HepG2 (cell line): ENCODE results near the gene FHDC1. TPM values are rescaled to one million over a fixed set of nuclear protein-coding genes. Genes with fewer than 3 reads are reported as not detected.

ENCODE experiments used
- ATAC-seq: fragments of 200-7000 bp; cut with Tn5 transposase; 3 replicates; pipeline ENCODE4 v1.9.1; 2020; ENCODE audit warnings: mild to moderate bottlenecking, moderate library complexity
- BruUV-seq: library from RNA; stranded (reverse); fragments of 400-500 nt; replicated peaks from 2 replicates; lab custom pipeline; 2021; lab: Mats Ljungman, UMichigan
- CTCF ChIA-PET: fragments of 300-600 bp; formaldehyde crosslinking; extraction: SDS; loops from one replicate; lab custom pipeline; 2021; ENCODE audit warnings: low total read pairs, inconsistent platforms, low intra/inter-chr PET ratio; lab: Yijun Ruan, JAX
- POLR2A ChIA-PET: fragments of 350-600 bp; sonication (Branson Sonifier 250); formaldehyde crosslinking; loops from one replicate; lab custom pipeline; 2020; ENCODE audit warnings: antibody characterized with exemption, inconsistent platforms; lab: Yijun Ruan, JAX
- DNase-seq: peaks from one replicate; pipeline ENCODE4 v3.0.0-alpha.2; 2015; ENCODE audit warnings: low spot score
- FAIRE-seq: peaks from 3 replicates; lab custom pipeline; 2011; peaks lifted over from hg19 to GRCh38; lab: Jason Lieb, UNC
- H2AFZ ChIP-seq: one replicate; pipeline ENCODE4 v1.6.1; 2011; ENCODE audit warnings: low read length, inconsistent platforms
- H3K27ac ChIP-seq: fragments of 300-600 bp; 3 replicates; pipeline ENCODE4 v1.8.0; 2011; ENCODE audit warnings: mixed run types, mild to moderate bottlenecking, mixed read lengths, low read length, inconsistent platforms; ENCODE audit not compliant: insufficient read depth; ENCODE audit errors: extremely low read length
- H3K27me3 ChIP-seq, 2 experiments: fragments of 200-600 bp in 1 of 2; 2 replicates in 1 of 2; 3 replicates in 1 of 2; pipeline versions ENCODE4 v1.6.0 to v1.8.0; 2011; ENCODE audit warnings: low read length in 2 of 2, mild to moderate bottlenecking in 2 of 2, moderate library complexity in 2 of 2, inconsistent platforms in 1 of 2; ENCODE audit not compliant: insufficient read depth in 2 of 2, control insufficient read depth in 1 of 2
- H3K36me3 ChIP-seq, 2 experiments: fragments of 200-600 bp in 1 of 2; replicated peaks in 1 of 2; 2 replicates in 1 of 2; 3 replicates in 1 of 2; pipeline versions ENCODE4 v1.5.1 to v1.8.0; 2011; ENCODE audit warnings: low read length in 2 of 2, inconsistent platforms in 1 of 2; ENCODE audit not compliant: insufficient read depth in 2 of 2, control insufficient read depth in 1 of 2
- H3K4me1 ChIP-seq: 2 replicates; pipeline ENCODE4 v1.5.1; 2012; ENCODE audit warnings: low read length, inconsistent platforms; ENCODE audit not compliant: insufficient read depth
- H3K4me2 ChIP-seq: 2 replicates; pipeline ENCODE4 v1.6.0; 2011; ENCODE audit warnings: low read depth, low read length, inconsistent platforms
- H3K4me3 ChIP-seq, 3 experiments: fragments of 200-600 bp in 1 of 3; sonication (generic), shearing (Covaris generic) in 1 of 3; replicated peaks in 1 of 3; 2 replicates each; pipeline ENCODE4 v1.5.1; 2011 to 2016; ENCODE audit warnings: low read length in 3 of 3, inconsistent platforms in 2 of 3, low read depth in 2 of 3, mild to moderate bottlenecking in 2 of 3, control low read depth in 1 of 3, mixed read lengths in 1 of 3; ENCODE audit not compliant: insufficient read depth in 1 of 3
- H3K79me2 ChIP-seq: one replicate; pipeline ENCODE4 v1.6.1; 2011; ENCODE audit warnings: low read length, inconsistent platforms; ENCODE audit not compliant: insufficient read depth
- H3K9ac ChIP-seq: 2 replicates; pipeline ENCODE4 v1.6.0; 2011; ENCODE audit warnings: mild to moderate bottlenecking, low read depth, low read length, inconsistent platforms; ENCODE audit not compliant: insufficient read depth
- H3K9me3 ChIP-seq: 2 replicates; pipeline ENCODE4 v1.5.1; 2012; ENCODE audit warnings: mild to moderate bottlenecking, low read length
- H4K20me1 ChIP-seq: 2 replicates; pipeline ENCODE4 v1.6.0; 2011; ENCODE audit warnings: inconsistent platforms, mild to moderate bottlenecking, low read length, moderate library complexity; ENCODE audit not compliant: insufficient read depth
- ATF7 ChIP-seq, 2 experiments: fragments of 450-650 bp in 1 of 2; sonication (generic) in 1 of 2; formaldehyde crosslinking in 1 of 2; IDR thresholded peaks; 2 replicates each; pipeline versions ENCODE4 v1.4.0 to v1.6.1; 2016 to 2020; ENCODE audit warnings: antibody characterized with exemption in 1 of 2, mild to moderate bottlenecking in 1 of 2, missing genetic modification reagents in 1 of 2
- BHLHE40 ChIP-seq: IDR thresholded peaks from 2 replicates; pipeline ENCODE4 v1.6.1; 2011; ENCODE audit warnings: low read length, improper control_type of control experiment
- CREB1 ChIP-seq, 2 experiments: fragments of 450-650 bp in 1 of 2; IDR thresholded peaks; 2 replicates each; pipeline ENCODE4 v1.6.1; 2016 to 2017; ENCODE audit warnings: control low read depth in 1 of 2, mild to moderate bottlenecking in 1 of 2, missing compliant biosample characterization in 1 of 2, missing genetic modification characterization in 1 of 2
- IKZF4 ChIP-seq: sonication (generic); formaldehyde crosslinking; IDR thresholded peaks from 2 replicates; pipeline ENCODE4 v1.5.1; 2020; ENCODE audit warnings: borderline replicate concordance, mild to moderate bottlenecking, low read depth, missing genetic modification reagents; ENCODE audit errors: not compliant biosample characterization
- MLXIP ChIP-seq: sonication (generic); formaldehyde crosslinking; IDR thresholded peaks from 2 replicates; pipeline ENCODE4 v1.9.0; 2021; ENCODE audit warnings: missing genetic modification reagents, borderline replicate concordance
- MXI1 ChIP-seq: IDR thresholded peaks from 3 replicates; pipeline ENCODE4 v1.6.1; 2012; ENCODE audit warnings: low read depth, low read length, inconsistent platforms, borderline replicate concordance
- NCOA2 ChIP-seq: sonication (generic); formaldehyde crosslinking; IDR thresholded peaks from 2 replicates; pipeline ENCODE4 v1.8.0; 2022; ENCODE audit warnings: inconsistent platforms
- SOX13 ChIP-seq, 3 experiments: fragments of 450-650 bp in 1 of 3; sonication (generic) in 1 of 3; formaldehyde crosslinking in 1 of 3; IDR thresholded peaks in 2 of 3; conservative IDR thresholded peaks in 1 of 3; 2 replicates each; pipeline versions ENCODE4 v1.5.0 to v1.6.1; 2016 to 2020; ENCODE audit warnings: antibody characterized with exemption in 1 of 3, mild to moderate bottlenecking in 1 of 3, missing compliant biosample characterization in 1 of 3, missing genetic modification reagents in 1 of 3, moderate library complexity in 1 of 3
- TMF1 ChIP-seq: sonication (generic); formaldehyde crosslinking; IDR thresholded peaks from 2 replicates; pipeline ENCODE4 v1.8.1; 2022; ENCODE audit warnings: low read depth, missing genetic modification reagents
- ZNF44 ChIP-seq: sonication (generic); formaldehyde crosslinking; IDR thresholded peaks from 2 replicates; pipeline ENCODE4 v1.5.1; 2020; ENCODE audit warnings: mild to moderate bottlenecking, missing genetic modification reagents
- ZNF543 ChIP-seq: sonication (generic); formaldehyde crosslinking; IDR thresholded peaks from 2 replicates; pipeline ENCODE4 v1.4.0; 2020; ENCODE audit warnings: mild to moderate bottlenecking, missing genetic modification reagents
- ZNF703 ChIP-seq: sonication (generic); formaldehyde crosslinking; IDR thresholded peaks from 2 replicates; pipeline ENCODE4 v1.5.1; 2020; ENCODE audit warnings: missing genetic modification reagents, mild to moderate bottlenecking, moderate library complexity, borderline replicate concordance
- WGBS: methylation state at CpG from one replicate; pipeline ENCODE4 v1.1.6; 2017; ENCODE audit warnings: low lambda C conversion rate; 5-methylcytosine and 5-hydroxymethylcytosine counted together
- in situ Hi-C: cut with HindIII; loops from 2 replicates; pipeline ENCODE4 v1.10.0; 2017; ENCODE audit warnings: low pct_unique_long_range_greater_than_20kb; ENCODE audit not compliant: extremely low pct_ligation_motif_present
- intact Hi-C: fragments of 100-400 bp; cut with micrococcal nuclease; formaldehyde crosslinking; loops from one replicate; pipeline ENCODE4 v1.10.0; 2022; ENCODE audit not compliant: unreplicated experiment
- polyA plus RNA-seq, 8 experiments: library from polyadenylated mRNA; depleted of rRNA in 3 of 8; stranded (reverse) in 7 of 8; unstranded in 1 of 8; fragments of >200 nt; fragmentation: Illumina TruSeq in 4 of 8; extraction: Trizol in 4 of 8; gene quantifications; 2 replicates each; pipeline versions ENCODE4 v1.2.1 to v1.2.3, GENCODE V29; 2011 to 2016; ENCODE audit warnings: low read depth in 4 of 8, missing spikeins in 1 of 8, mixed read lengths in 1 of 8; ENCODE audit not compliant: insufficient read depth in 1 of 8
- total RNA-seq, 5 experiments: library from RNA; depleted of rRNA; stranded (reverse); fragments of >200 nt; fragmentation: Illumina TruSeq; extraction: Trizol; gene quantifications; 2 replicates each; pipeline ENCODE4 v1.2.3, GENCODE V29; 2016; ENCODE audit warnings: low read depth in 1 of 5

FHDC1 gene
- total and polyA plus RNA-seq, 2 of the 13 experiments (the other 11 are each of a cell fraction or from before 2014, with no cell fraction given), result 0.07 to 0.15 TPM

- BruUV-seq, result no TSS peak
- intact Hi-C loops, result no loop called here
- POLR2A ChIA-PET, result no interaction called here
- Histone ChIP-seq H3K79me2 (no peaks in the 10 kb centered on the region), H3K4me2 (no peak overlapping the region), H2AFZ (no peak overlapping the region), H4K20me1 (no peaks in the 10 kb centered on the region), H3K4me1 (peaks cover 8% of the 10 kb centered on the region; the same call in 1 of the 2 replicates), H3K9me3 (no peaks in the 10 kb centered on the region), H3K27me3 (peaks cover 1 to 14% of the 10 kb centered on the region in 2 experiments; a peak in 3 of 5 replicates), H3K4me3 (no peak overlapping the region), H3K36me3 (no peaks in the 10 kb centered on the region), H3K9ac (no peak overlapping the region), H3K27ac (no peak overlapping the region)
- ATAC-seq (no peak), DNase-seq (no peak), FAIRE-seq (no peak)
- 37% methylated on average over 7 of the region's 8 CpGs for whole genome bisulfite sequencing
- TF ChIP-seq ZNF543 (CRISPR knock-in tag) (no peak), BHLHE40 (peak; percentile 53; the same call in 1 of the 2 replicates), CREB1 (IDR thresholded peaks at IDR 0.05) (peak; percentile 90), CREB1 (CRISPR knock-in tag; IDR thresholded peaks at IDR 0.05) (no peak), ATF7 (IDR thresholded peaks at IDR 0.05) (peak; percentile 98), ATF7 (CRISPR knock-in tag; IDR thresholded peaks at IDR 0.05) (no peak)
- TF ChIP-seq, all 625 proteins: peak for 3
- in situ Hi-C loops, result no loop called here
- CTCF ChIA-PET, result no interaction called here
Measured at GRCh38 chr4:152992027-152992426, 55.9 kb downstream of the FHDC1 start.

- H3K4me1 ChIP-seq, result peaks cover 8% of the 10 kb centered on the region; the same call in 1 of the 2 replicates
- no peak overlapping the region for H3K4me3 ChIP-seq
- H3K36me3 ChIP-seq, result no peaks in the 10 kb centered on the region
- H3K9ac ChIP-seq, result no peak overlapping the region
- ChIA-PET POLR2A (no interaction called here), CTCF (no interaction called here)
- H4K20me1 ChIP-seq, result no peaks in the 10 kb centered on the region
- in situ Hi-C loops (no loop called here), intact Hi-C loops (no loop called here)
- 56% methylated on average over 1 of the region's 1 CpG for WGBS
- no TSS peak for BruUV-seq
- TF ChIP-seq ZNF703 (CRISPR knock-in tag) (no peak), SOX13 (IDR thresholded peaks at IDR 0.05) (no peak), SOX13 (CRISPR knock-in tag; conservative IDR thresholded peaks at IDR 0.05 in 1 of 2, IDR thresholded peaks at IDR 0.05 in 1 of 2) (no peak), MXI1 (no peak), MLXIP (CRISPR knock-in tag) (no peak), ZNF44 (no peak), IKZF4 (no peak), NCOA2 (no peak), TMF1 (CRISPR knock-in tag) (no peak)
- peaks cover 1 to 14% of the 10 kb centered on the region in 2 experiments; a peak in 3 of 5 replicates for H3K27me3 ChIP-seq
- no peak overlapping the region for H2AFZ ChIP-seq
- FAIRE-seq (no peak), DNase-seq (no peak), ATAC-seq (no peak)
- no peaks in the 10 kb centered on the region for H3K79me2 ChIP-seq
- no peaks in the 10 kb centered on the region for H3K9me3 ChIP-seq
- H3K4me2 ChIP-seq, result no peak overlapping the region
- no peak overlapping the region for H3K27ac ChIP-seq
Measured at GRCh38 chr4:152992466-152992865, 56.3 kb downstream of the FHDC1 start.
